DMS53 treated with DMSO at 0.1 percent for 48 hours (cell line): ENCODE results near the gene D2HGDH.
"Not testable (repeated sequence)": the region's sequence is repeated elsewhere in the genome, so short reads cannot be mapped to it uniquely, and the experiment has no call there.

Experiments
- DNase-seq: peaks from one replicate; lab custom pipeline; 2025; ENCODE audit not compliant: unreplicated experiment; lab: John Stamatoyannopoulos, UW

D2HGDH gene

GRCh38 chr2:241791385-241791784, 57.0 kb downstream of the D2HGDH start:
- not testable (repeated sequence) for DNase-seq

- DNase-seq, result no peak
Measured at GRCh38 chr2:241793385-241793784, 59.0 kb downstream of the D2HGDH start.

GRCh38 chr2:241794250-241794823, 59.9 kb downstream of the D2HGDH start:
- no peak for DNase-seq

- DNase-seq, result no peak
Measured at GRCh38 chr2:241795021-241795999, 60.9 kb downstream of the D2HGDH start.

GRCh38 chr2:241796209-241796608, 61.8 kb downstream of the D2HGDH start:
- no peak for DNase-seq

GRCh38 chr2:241796610-241797138, 62.2 kb downstream of the D2HGDH start:
- no peak for DNase-seq

- no peak for DNase-seq
Measured at GRCh38 chr2:241797441-241798080, 63.1 kb downstream of the D2HGDH start.

- no peak for DNase-seq
Measured at GRCh38 chr2:241798081-241798630, 63.7 kb downstream of the D2HGDH start.

- no peak for DNase-seq
Measured at GRCh38 chr2:241798631-241799521, 64.4 kb downstream of the D2HGDH start.

- DNase-seq, result no peak
Measured at GRCh38 chr2:241799522-241800197, 65.2 kb downstream of the D2HGDH start.

GRCh38 chr2:241800198-241800903, 65.9 kb downstream of the D2HGDH start:
- not testable (repeated sequence) for DNase-seq

GRCh38 chr2:241801611-241802420, 67.4 kb downstream of the D2HGDH start:
- DNase-seq, result no peak

- DNase-seq, result no peak
Measured at GRCh38 chr2:241802421-241803318, 68.2 kb downstream of the D2HGDH start.

- no peak for DNase-seq
Measured at GRCh38 chr2:241803387-241804325, 69.2 kb downstream of the D2HGDH start.

- no peak for DNase-seq
Measured at GRCh38 chr2:241804326-241805229, 70.1 kb downstream of the D2HGDH start.
